HG03139 (cell line): Measurements from ENCODE around the gene BRINP3.
"Not testable (repeated sequence)": the region's sequence is repeated elsewhere in the genome, so short reads cannot be mapped to it uniquely, and the experiment has no call there.

ENCODE experiments used
- ATAC-seq: cut with Tn5 transposase; IDR thresholded peaks from one replicate; pipeline ENCODE4 v1.9.1; 2021; ENCODE audit not compliant: unreplicated experiment

The BRINP3 gene

DNA sequence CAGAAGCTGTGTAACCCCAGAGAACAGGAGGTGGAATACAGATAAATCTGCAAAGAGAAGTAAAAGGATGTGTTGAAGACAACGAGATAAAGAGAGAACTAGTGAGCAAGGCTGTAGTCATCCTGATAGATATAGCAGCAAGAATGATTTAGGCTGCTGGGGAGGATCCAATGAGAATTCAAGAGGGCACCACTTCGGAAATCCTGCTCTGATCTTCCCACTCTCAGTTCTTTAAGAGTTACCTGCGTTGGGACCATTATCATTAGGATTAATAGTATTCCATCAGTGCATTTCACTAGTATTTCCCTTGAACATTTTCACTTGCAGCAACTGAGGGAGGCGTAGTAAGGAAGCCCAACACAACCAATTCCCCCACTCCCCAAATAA is at the start of gene BRINP3:
TSS of gene BRINP3 (minus strand) at position 103 of the 387 bp plus-strand sequence.
- no peak for ATAC-seq

DNA sequence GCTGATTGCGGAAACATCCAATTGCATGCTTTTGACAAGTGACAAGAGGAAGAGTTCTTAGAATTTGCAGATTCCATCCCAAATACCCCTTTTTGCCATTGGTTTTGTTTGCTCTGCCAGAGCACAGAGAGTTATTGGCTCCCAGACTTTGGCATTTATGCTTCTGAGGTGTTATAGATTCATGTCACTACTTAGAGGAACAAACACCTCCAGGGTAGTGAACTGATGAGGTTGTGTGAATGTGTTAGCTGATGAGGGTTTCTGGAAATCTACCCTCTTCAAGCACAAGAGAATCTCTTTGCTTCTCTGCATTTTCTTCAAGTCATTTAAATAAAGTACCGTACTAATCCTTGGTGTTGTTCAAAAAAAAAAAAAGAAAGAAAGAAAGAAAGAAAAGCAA is 33.9 kb upstream of the BRINP3 start:
- no peak for ATAC-seq

DNA sequence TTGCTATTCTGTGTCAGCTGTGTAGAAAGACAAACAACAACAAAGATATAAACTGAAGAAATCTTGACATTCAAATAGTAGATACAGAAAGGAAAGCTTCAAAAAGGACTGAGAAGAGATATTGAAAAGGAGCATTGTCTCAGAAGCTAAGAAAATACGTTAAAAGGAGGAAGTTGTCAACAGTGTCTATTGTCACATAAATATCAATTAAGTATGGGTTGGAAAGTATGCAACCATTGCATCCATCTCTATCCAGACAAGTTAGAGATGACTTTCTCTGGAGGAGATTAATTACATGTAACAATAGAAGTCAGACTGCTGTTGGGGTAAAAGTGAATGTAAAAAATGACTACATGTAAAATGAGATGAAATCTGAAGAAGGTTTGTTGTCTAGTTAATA is 29.7 kb upstream of the BRINP3 start:
- no peak for ATAC-seq

DNA sequence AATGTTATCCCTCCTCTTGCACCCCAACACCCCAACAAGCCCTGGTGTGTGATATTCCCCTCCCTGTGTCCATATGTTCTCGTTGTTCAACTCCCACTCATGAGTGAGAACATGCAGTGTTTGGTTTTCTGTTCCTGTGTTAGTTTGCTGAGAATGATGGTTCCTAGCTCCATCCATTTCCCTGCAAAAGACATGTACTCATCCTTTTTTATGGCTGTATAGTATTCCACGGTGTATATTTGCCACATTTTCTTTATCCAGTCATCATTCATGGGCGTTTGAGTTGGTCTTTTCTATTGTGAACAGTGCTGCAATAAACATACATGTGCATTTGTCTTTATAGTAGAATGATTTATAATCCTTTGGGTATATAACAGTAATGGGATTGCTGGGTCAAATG is 26.9 kb upstream of the BRINP3 start:
- not testable (repeated sequence) for ATAC-seq

DNA sequence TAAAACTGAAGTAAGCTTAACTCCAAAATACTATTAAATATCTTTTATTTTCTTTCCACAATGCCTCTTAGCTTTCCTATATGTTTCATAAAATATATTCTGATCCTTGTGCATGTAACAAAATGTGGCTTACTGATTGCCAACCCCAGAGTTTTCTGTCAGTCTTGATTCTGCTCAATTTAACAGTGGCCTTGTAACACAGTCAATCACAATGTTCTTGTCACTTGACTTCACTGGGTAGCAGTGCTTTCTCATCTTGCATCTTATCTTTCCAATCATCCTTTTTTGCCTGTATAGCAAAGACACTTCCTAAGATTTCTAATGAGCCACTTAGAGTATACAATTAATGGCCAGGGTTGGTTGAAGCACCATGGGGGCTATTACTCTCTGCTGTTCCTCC is 19.9 kb upstream of the BRINP3 start:
- no peak for ATAC-seq

DNA sequence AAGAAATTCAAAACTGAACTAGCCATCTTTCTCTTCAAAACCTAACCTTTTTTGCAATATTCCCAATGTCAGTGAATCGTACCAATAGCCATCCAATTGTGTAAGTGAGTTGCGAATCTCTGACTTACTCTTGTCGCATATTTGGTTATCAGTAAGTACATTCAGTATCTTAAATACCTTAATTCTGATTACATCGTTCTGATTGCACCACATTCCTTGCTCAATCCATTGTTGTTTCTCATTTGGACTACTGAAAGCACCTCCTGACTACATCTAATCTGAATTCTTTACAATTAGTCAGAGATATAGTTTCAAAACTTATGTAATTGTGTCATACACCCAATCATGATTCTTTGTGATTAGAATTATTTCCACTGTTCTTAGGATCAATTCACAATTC is 16.8 kb upstream of the BRINP3 start:
- no peak for ATAC-seq

DNA sequence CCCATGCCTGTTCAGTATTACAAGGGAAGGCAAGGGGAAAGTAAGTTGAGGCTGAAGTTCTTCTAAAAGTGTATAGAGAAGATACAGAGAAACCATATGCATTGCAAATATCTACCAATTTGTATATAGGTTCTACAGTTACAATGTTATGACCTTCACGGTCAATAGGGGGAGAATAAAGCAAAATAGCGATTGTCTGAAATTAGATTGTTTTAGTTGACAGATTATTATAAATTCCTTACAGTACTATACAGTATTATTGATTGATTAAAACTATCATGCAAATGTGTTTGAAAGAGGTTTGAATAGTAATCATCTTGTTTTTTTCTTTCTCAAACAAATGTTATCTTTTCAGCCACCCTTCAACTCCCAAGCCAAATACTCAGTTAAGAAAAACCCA is 13.7 kb upstream of the BRINP3 start:
- no peak for ATAC-seq

DNA sequence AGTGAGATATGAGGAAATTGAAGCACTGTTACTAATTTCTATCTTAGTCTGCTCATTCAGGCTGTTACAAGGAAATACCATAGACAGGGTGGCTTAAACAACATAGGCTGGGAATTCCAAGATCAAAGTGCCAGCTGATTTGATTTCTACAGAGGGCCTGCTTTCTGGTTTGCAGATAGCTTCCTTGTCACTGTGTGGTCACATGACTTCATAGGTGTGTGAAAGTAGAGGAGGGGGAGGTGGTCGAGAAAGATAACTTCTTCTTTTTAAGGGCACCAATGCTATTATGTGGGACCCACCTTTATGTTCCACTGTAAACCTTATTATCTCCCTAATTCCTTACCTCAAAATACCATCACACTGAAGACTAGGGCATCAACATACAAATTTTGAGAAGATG is 6.4 kb upstream of the BRINP3 start:
- ATAC-seq, result no peak

DNA sequence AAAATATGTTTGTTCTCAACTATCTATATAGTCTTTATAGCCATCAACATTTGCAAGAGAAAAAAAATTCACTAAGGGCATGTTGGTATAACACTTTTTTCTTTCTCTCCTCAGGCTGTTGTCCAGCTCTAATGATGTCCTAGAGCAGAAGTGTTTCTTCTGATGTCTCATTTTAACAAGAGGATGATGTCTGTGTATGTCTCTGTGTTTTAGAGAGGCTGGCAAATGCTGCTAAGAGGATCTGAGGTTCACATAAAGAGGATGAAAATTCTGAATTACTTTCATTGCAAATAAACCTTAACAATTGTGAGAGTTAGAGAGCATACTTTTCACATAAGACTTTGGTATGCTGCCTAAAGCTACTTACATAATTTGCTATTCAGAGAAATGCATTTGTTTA is 2.6 kb upstream of the BRINP3 start:
- no peak for ATAC-seq

DNA sequence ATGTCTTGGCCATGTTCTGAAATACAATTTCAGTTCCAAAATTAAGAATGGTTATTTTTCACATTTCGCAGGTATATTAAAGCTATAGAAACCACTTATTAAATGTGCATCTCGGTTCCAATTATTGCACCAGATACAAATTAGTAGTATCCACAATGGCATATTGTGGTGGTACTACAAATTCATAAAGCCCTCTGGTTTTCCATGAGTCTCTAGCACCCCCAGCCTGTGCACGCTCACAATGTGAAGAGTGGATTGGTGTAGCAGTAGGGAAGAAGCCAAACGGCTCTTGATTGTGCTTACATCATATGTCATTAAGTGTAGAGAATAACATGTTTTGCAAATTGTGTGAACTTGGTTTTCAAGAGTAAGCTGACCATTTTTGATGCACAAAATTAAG is 1.9 kb upstream of the BRINP3 start:
- ATAC-seq, result no peak

DNA sequence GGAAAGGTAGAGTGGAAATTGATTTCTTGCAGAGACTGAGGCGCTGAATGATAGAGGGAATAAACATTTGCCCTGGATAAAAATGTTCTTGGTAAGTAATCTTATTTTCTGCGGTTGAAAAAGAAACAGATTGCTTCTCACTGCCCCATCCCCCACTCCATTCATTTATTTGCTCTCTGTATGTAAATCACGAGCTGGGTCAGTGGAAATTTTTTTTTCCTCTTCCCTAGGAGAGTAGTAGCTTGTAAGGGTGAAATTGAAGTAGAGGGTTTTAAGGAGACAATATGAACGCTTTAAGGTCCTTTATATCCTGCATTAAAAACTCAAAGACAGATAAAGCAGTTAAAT is 1.4 kb upstream of the BRINP3 start:
- ATAC-seq, result no peak

DNA sequence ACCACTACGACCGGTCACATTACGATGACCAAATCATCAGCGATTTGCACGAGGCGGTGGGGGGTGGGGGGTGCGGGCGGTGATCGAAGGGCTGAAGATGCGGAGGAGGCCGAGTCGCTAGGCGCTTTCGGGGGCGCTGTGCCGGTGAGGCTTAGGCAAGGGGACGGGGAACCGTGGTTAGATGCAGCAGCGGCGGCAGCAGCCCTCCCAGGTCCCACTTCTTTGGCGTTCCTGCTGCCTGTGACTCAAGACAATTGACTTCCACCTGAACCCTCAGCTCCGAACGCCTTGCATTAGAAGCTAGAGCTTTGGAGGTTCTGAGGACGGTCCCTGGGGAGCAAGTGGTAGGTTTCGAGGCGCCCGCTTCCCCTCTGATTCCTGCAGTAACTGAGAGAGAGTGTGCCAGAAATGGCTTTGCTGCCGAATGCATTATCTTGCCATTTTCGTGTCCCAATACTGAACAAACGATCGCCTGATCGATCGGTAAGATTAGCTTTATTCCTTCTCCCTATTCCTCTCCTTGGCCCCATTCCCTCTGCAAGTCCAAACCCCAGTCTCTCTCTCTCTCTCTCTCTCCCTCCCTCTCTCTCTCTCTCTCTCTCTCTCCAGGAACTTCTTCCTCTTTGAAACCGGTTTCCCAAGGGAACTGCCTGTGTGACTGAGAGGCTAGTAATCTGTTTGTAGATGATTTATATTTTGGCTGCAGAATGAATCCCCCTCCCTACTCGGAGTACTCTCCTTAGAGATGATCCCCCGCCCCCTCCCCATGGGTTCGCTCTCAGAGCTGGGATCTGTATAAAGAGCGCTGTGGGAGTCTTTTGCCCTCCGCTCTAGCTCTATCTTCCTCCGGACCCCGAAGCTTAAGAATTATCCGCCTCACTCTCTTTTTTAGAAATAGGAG is 735 bp upstream of the BRINP3 start:
- ATAC-seq, result no peak

DNA sequence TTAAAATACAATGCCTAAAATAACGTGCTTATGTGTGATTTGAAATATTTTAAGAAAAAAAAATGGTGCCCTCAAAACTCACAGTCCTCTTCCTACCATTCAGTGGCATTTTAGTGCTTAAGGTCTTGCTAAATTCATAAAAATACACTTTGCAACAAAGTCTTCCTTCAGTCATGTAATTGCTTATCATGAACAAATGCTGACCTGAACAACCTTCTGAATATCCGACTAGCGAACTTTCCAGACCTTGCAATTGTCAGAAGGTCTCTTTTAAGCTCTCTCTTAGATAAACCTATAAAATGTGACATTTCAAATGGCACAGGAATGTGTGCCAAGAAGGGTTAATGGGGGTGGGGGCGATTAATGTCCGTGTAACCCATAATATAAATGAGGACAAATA is 858 bp downstream of the BRINP3 start:
- ATAC-seq, result no peak

DNA sequence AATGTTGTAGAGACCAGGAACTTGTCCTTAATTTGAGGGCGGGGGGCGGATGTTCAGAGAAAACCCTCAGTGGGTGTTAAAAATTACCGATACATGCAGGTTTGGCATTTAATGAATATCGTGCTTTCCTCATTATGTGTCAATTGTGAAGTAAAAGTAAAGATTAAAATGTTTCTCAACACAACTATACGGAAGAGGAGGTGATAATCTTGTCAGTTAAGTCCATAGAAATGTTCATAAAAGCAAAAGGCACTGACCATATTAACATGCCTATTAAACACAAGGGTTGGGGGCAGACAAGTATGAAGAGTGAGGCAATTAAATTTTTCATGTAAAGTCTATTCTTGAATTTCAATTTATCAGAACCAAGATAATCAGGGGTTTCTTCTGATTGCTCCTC is 1.3 kb downstream of the BRINP3 start:
- ATAC-seq, result no peak

DNA sequence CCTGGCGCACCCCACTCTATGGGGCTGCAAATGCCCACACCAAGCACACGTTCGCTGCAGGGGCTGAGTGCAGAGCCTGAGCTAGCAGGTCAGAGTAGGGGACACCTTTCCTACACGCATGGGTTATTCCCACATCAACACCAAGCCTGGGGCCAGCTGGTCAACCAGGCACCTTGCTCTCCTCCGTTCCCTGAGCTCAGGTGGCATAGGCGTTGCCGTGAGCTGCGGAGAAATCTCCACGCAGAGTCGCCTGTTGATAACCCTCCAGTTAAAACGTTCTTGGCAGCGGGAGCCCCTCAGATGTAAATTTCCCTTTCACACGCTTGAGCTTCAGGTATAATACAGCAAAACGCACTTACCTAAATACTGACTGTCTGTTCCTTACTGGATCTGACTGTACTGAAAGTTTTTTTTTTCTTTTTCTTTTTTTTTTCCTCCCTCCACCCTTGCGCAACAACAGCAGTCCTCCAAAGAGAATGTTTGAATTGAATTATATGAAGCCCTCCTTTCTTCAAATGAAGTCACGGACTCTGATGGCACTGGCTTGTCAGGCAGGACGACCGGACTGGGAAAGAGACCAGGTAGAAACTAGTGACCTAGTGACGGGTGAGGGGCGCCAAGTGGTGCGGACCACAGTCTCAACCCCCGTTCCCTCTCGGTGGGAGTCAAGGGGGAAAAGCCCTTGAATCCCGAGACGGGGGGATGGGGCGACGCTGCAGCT is 2.1 kb downstream of the BRINP3 start:
- ATAC-seq, result no peak

DNA sequence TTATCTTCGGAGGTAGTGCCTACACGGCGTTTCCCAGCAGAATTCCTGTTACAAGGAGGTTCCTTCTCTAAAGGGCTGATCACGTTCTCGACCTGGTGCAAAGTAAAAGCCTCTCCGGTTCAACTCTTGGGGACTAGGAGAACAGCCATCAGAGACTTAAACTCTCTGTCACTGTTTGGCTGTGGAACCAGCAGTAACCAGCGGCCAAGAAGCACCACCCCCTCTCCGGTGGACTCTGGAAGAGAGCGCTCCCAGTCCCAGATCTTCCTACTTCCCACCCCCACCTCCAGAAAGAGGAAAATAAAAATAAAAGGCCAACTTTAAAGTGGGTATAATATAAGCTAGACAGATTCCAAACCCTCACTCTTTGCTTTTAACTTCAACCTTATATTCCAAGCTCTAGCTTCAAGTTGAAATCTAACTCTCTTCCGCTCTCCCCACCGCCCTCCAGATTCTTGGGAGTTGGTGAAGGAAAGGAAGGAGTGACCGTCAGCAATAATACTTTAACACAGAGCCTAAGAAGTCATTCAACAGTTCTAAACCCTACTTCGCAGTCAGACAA is 2.9 kb downstream of the BRINP3 start:
- ATAC-seq, result no peak

DNA sequence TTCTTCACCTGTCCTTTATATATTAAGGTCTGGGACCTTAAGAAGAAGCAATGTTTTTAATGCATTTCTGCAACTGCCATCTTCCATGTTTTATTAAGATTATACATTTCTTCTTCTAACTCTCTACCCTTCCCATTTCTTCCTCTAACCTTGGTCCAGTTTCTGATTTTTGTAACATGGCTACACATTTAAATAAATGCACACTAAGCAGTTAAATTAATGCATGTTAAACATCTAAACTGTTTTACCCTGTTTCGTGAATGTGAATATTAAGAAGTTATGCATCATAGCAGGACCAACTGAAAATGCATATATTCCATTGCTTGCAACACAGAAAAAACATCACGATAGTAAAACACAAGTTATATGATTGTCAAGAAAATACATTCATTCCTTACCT is 3.7 kb downstream of the BRINP3 start:
- ATAC-seq, result no peak

DNA sequence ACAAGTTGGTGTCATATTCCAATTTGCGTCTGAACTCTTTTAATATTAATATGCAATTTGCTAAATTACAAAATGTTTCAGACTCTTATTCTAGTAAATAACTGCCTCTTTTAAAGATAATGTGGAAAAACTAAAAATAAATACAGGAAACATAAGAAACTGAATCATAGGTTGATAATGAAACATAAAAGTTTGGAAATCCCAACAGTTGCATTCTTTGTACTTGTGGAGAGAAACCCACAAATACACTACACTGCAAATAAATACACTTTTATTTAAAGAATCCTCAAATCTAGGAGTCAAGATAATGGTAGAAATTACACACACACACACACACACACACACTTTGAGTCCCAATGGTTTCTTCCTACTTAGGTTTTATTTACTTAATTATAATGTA is 5.2 kb downstream of the BRINP3 start:
- no peak for ATAC-seq

DNA sequence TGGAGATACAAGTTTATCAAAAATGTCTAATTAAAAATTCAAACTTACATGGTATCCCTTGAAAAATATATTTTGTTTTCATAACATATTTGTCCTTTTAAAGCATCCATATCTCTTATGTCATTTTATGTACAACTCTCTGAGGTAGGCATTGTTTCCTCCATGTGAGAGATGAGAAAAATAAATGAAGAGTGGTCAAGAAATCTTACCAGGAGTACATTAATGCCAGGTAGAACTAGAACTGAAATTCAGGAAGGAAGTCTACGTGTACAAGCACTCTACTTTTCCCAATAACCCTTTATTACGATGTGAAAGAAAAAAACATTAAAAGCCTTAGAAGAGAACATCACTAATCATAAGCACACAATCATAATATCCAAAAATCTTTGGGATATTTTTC is 5.6 kb downstream of the BRINP3 start:
- ATAC-seq, result no peak

DNA sequence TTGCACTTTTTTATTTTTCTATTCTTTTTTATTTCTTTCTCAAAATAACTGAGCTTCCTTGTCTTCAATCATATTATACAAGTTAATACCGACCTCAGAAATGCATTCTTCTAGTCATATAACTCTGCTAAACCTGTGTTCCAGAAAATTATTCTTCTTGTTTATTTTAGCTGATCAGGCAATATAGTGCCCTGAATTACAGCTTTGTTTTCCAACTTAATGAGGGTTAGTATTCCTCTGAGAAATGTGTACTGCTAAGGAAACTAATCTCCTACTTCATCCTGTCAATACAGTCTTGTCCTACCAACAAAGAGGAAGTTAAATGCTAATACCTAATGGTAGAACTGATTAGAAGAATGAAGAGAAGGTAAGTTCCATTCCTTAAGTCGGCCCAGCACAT is 13.0 kb downstream of the BRINP3 start:
- ATAC-seq, result no peak

DNA sequence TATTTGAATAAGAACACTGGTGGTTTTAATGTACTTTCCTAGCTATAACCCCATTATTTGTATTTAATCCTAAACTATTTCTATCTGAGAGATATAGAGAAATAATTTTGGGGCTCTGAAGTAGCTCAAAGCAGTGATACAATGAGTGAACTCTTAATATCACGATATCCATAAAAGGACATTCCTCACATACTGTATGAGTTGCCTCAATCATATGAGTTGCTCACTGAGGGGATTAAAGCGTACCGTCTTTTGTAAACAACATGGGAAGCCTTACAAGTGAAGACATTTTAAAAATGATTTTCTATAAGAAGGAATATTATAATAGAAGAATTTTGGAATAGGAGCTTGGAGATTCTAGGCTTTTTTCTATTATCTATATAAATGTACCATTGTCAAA is 21.5 kb downstream of the BRINP3 start:
- ATAC-seq, result no peak

DNA sequence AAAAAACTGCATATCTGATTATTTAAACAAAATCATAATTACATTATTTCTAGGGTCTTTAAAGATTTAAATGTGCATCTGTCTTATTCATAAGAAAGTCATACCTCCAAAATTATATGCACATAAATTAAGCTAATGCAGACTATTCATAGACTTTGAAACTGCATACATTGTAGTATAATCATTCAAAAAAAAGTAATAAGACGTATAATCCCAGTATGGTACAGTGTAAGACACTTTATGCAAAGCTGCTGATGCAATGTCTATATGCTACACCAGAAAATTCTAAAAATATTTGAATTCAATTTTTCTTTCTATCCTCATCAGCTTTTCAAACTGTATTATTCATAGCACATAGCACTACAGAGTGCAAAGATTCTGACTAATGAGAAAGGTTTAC is 22.0 kb downstream of the BRINP3 start:
- no peak for ATAC-seq
